Fibroblast of lung (primary cell): Measurements from ENCODE around the gene PKDCC.

Experiments
- EZH2 ChIP-seq: IDR thresholded peaks from 2 replicates; pipeline ENCODE4 v1.5.1; 2012; ENCODE audit warnings: low read length, control low read depth, mild to moderate bottlenecking; ENCODE audit errors: missing control alignments
- TF ChIP-seq, protein P1 (sequence below), 2 donors: IDR thresholded peaks in 1 of 2; conservative IDR thresholded peaks in 1 of 2; 1 replicate in 1 of 2; 2 replicates in 1 of 2; pipeline ENCODE4 v1.5.1; 2011 to 2012; ENCODE audit warnings: low read length in 2 of 2, control low read depth in 1 of 2, inconsistent platforms in 1 of 2, low read depth in 1 of 2, mild to moderate bottlenecking in 1 of 2

DNA sequence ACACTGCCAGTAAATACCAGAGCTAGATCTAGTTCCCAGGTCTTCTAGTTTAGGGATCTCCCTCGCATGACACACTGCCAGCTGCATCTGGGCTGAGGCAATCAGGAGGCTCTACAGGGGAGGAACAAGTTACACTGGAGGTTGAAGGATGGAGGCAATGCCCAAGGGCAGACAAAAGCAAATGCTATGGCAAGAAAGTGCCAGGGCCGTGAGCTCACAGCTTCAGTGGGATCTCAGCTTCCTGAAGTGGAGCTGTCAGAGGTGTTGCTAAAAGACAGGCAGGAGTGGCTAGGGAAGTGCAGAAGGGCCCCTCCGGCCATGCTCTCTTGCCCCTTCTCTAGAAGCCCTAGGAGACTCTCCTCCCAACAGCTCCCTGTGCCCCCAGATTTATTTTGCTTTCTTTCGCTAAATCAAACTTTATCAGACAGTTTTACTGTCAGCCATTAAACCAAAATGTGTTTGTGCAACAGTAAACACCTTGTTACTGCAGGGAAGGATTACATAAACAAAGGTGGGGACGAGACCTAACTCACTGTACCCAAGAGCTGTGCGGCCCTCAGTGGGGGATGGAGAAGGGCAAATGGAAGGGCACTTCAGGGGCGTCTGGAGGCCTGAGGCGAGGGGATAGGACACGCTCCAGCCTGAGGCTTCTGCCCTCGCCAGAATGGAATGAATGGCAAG lies 39.4 kb upstream of the PKDCC start:
- TF ChIP-seq, protein P1, sequence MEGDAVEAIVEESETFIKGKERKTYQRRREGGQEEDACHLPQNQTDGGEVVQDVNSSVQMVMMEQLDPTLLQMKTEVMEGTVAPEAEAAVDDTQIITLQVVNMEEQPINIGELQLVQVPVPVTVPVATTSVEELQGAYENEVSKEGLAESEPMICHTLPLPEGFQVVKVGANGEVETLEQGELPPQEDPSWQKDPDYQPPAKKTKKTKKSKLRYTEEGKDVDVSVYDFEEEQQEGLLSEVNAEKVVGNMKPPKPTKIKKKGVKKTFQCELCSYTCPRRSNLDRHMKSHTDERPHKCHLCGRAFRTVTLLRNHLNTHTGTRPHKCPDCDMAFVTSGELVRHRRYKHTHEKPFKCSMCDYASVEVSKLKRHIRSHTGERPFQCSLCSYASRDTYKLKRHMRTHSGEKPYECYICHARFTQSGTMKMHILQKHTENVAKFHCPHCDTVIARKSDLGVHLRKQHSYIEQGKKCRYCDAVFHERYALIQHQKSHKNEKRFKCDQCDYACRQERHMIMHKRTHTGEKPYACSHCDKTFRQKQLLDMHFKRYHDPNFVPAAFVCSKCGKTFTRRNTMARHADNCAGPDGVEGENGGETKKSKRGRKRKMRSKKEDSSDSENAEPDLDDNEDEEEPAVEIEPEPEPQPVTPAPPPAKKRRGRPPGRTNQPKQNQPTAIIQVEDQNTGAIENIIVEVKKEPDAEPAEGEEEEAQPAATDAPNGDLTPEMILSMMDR (conservative IDR thresholded peaks at IDR 0.05 in 1 of 2, IDR thresholded peaks at IDR 0.05 in 1 of 2; ENCODE audit: low read depth in 1 of 2, low read length in 2 of 2), result no peak
- no peak for TF ChIP-seq EZH2
